ENCODE measurements around the gene TENT4A.

Gene TENT4A

DNA sequence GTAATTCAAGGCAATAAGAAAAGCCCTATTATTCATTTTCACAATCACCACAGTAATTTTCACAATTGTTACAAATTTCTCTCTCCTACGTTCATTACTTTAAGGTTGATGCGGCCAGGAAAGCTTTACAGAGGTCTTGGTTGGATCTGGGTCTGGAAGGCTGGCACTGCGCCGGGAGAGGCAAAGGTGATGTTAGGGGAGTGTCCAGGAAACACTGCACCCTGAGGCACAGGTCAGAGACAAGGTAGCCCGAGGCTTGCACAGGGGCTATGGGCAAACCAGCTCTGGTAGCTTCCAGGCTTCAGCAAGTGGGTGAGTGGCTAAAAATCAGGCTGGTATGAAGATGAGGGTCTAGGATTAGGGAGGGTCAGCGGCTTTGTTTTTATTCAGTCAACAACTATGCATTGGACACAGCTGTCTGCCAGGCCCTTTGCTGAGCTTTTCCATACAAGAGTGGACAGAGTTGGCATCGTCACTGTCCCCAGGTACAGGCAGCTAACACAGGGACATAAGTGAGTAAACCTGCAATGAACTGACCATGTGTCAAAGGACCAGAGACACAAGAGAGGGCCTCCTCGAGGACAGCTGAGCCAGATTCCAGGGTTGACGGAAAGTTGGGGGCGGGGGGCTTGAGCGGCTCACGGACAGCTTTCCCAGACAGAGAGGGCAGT, 12.4 kb upstream of the TENT4A start:
- no peak for DNase-seq

DNA sequence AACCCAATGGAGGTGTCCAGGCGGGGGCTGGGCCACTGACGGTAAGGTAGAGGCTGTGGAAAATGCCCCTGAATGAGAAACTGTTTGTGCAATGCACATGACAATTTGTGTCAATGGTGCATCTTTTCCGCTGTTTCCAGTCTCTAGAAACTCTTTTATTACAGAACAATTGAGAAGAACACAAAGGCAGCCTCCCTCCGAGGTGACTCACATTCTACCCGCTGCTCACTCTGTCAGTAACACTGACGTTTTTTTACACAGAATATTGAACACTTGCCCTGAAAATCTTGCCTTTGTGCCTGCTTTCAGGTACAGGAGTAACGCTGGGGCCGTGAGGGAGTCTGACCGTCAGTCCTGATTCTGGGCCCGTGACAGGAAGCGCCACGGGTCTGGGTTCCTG, 11.7 kb upstream of the TENT4A start:
- DNase-seq: no peak

DNA sequence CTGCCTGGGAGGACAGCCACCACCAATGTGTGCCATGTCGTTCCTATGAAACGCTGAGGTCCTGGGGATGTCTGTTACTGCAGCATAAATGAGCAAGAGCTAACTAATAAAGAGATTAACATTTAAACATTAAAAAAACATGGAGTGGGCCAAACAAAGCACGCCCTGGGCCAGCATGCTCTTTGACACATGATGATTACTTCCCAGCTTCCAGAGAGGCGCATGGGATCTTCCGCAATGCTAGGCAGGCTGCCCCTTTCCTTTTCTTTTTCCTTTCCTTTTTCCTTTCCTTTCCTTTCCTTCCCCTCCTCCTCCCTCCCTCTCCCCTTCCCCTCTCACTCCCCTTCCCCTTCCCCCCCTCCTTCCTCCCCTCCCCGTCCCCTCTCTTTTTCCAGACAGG, 10.6 kb upstream of the TENT4A start:
- DNase-seq: no peak

DNA sequence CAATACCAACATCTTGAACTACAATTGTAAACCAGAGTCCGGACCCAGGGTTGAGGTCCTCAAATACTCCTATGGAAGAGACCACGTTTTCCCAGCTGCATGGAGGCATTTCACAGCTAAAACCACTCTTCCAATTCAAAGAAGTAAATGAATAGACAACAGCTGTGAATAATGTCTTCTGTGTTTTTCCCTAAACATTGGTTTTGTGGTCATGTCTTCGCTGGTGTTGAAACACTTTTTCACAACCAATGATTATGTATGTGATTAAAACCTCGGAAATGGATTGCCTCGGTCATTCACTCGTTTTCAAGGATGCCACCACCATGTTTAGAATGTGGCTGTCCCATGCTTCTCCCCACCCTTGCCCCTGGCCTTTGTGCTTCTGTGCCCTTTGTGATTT, 9.4 kb upstream of the TENT4A start:
- no peak for DNase-seq

DNA sequence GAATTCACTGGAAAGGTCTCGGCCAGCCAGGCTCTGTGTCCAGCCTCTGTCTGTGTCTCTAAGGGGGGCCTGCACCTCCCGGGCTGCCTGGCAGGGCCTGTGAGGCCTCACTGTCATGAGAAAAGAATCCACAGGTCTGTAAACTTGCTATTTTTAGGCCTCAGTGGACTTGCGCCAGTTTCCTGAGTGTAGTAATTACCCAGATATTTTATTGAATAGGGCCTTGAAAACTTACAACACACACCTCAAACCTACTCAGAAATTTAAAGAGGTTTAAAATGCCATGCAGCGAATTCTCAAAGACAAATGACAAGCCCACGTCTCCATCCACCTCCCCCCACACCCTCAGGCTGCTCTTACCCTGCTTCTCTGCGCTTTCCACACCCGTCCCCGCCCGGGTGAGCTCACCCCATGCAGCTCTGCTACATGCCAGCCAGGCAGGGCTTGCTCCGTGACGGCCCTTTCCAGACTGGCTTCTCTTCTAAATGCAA, 8.8 kb upstream of the TENT4A start:
- no peak for DNase-seq

DNA sequence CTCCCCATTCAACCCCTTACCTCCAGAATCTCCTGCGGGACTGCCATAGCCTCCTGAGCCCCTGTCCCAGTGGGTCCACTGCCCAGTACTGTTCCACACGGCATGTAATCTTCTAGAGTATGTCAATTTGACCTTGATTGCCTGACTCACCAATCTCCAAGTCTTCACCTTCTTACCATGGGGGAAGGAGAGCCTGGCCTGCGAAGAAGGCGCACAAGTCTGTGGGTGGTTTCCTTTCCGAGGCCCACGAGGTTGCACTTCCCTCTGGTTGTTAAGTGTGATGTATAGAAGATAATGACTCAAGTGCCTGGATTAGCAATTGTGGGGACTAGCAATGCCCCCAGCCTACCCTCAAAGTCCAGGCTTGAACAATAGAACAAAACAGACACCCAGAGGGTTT, 8.1 kb upstream of the TENT4A start:
- no peak for DNase-seq

DNA sequence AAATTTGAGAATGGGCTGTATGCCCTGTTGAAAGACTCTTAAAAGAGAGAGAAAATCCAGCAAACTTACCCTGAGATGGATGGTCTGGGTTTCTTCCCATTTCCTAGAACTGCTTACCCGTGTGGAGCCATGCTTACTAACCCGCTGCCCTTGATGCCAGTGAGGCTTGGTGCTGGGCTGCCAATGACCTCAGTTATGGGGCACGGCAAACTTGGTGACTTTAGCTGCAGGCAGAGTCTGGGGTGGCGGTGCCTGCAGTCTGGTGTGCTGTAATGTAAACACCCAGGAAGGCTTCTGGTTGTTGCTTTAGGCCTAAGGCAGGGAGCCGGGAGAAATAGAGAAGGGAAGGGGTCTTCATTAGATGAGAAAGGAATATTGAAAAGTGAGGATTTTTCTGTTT, 7.3 kb upstream of the TENT4A start:
- no peak for DNase-seq

DNA sequence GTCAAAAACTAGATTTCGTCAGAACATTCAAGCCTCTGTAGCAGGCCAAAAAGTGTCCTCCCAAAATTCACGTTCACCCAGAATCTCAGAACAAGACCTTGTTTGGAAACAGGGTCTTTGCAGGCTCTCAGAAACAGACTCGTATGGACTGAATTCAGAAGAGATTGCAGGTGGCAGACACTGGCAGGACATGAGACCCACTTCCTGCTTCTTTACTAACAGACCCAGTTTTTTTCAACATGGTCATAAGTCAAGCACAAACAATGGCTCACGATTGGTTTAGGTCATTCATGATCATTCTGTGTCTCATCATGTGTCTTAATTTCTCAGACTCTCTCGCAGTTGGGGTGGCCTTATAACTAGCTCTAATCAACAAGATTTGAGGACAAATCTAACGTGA, 5.4 kb upstream of the TENT4A start:
- no peak for DNase-seq

DNA sequence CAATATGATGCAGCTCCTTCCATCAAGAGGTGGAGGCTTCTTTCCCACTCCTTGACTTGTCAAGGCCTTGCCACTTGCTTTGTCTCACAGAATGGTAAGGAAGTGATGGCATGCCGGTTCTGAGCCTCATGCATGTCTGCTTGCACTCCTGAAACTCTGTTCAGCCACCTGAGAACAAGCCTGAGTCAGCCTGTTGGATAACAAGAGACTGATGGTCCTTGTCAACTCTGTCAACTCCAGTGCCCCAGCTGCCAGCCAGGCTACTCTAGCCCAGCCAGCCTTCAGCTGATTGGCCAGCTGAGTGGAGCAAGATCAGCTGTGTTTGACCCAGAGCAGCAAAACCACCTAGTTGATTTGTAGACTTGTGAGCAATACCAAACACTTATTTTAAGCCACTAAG, 4.4 kb upstream of the TENT4A start:
- no peak for DNase-seq

DNA sequence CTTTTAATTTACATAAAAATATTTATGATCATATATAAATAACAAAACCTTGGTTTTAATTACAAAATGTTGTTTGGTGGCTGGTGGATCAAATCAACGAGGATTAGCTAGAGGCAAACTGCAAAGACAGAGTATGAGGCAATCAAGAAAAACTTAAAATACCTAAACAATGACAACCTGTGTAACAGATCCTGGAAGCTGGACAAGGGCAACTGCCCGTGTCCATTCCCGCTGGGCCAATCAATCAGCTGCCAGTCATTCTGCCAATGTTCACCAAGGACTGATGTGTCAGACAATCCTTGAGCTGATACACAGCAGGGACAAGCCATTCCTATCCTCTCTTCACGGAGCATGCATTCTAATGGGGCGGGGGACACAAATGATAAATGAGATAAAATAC, 3.2 kb upstream of the TENT4A start:
- DNase-seq: no peak

DNA sequence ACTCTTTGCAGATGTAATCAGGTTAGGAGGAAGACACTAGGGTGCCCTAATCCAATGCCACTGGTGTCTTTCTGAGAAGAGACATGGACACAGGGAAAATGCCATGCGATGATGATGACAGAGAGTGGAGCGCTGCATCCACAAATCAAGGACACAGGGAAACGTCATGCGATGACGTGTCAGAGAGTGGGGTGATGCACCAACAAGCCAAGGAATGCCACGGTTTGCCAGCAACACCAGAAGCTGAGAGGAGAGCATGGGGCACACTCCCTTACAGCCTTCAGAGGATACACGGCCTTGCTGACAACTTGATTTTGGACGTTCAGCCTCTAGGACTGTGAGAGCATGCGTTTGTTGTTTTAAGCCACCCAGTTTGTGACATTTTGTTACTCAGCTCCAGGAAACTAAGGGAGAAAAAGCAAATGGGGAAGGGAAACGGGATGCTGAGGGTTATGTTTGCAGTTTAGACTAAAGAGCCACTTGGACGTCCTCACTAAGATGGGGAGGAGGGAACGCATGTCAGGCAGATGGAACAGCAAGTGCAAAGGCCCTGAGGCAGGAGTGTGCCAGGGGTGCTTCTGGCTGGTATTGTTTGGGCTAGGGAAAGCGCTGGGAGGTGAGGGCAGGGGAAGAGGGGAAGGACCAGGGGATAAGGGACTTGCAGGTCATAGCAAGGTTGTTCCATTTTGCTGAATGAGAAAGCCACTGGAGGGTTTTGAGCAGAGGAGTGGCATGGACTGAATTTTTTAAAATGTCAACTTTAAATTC, 2.5 kb upstream of the TENT4A start:
- no peak for DNase-seq

DNA sequence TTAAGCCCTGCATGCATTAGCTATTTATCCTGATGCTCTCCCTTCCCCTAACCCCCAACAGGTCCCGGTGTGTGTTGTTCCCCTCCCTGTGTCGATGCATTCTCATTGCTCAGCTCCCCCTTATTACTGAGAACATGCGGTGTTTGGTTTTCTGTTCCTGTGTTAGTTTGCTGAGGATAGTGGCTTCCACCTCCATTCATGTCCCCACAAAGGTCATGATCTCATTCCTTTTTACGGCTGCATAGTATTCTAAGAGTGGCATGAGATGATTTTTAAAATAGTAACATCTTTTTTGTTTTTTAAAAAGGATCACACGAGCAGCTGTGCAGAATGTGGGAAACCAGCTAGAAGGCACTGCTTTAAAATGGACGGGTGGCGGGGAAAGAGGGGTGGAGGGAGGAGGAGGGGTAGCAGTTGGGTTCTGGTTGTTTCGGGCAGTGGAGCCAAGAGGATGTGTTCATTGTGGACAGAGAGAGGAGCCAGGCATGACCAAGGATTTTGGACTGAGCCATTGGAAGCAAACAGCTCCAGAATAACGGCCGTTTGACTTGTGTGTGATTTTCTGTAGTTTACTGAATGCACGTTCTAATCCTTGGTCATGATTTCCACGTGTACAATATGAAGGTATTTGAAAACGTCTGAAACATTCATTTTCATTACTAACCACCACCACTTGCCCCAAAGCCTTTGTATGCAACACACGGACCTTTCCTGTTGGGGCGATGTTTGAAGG, 1.7 kb upstream of the TENT4A start:
- DNase-seq: no peak

DNA sequence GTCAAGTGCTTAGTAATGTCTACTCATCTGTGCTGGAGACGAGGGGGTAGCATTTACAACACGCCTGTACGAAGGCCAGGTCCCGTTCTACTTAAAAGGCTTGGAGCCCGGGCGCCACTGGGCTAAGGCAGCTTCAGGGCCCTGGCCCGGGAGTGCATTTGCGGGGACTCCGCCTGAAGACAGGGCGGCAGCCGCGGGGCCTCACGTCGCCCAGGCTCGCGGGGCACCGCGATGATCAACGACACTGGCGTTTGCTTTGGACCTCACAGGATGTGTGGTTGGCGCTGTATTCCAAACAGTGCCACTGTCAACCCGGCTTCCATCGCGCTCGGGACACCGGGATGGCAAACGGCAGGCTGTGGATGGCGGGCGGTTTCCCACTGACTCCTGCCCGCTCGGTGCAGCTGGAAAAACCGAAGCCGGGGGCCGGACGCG, 1.1 kb upstream of the TENT4A start:
- peak; percentile 53 for DNase-seq

DNA sequence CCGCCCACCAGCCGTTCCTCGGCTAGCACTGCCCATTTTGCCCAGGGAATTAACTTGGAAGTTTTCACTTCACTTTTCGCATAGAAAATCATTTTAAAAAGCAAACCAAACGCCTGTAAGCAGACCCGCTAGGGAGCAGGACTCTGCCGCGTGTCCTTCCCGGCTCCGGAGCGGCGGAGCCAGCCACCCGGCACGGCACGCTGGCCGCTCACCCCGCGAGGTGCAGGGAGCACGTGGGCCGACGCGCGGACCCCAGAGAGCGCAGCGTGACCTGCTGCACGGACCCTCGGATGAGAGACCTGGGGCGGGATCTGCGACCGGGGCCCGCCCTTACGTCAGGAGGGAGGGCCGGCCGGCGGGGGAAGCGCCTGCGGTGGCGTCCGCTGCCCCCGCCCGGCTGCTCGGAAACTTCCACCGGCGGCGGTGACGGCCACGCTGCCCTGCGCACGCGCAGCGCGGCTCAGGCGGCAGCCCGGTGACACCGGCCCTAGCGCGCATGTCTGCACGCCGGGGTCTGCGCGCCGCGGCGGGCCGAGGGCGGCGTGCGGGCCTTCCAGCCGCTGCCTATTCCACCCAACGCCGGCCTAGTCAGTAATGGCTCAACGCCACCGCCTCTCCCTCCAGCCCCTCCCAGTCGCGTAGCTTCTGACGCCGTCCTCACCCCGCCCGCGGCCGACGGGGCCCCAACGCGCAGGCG, 507 bp upstream of the TENT4A start:
- peak; percentile 97 for DNase-seq

DNA sequence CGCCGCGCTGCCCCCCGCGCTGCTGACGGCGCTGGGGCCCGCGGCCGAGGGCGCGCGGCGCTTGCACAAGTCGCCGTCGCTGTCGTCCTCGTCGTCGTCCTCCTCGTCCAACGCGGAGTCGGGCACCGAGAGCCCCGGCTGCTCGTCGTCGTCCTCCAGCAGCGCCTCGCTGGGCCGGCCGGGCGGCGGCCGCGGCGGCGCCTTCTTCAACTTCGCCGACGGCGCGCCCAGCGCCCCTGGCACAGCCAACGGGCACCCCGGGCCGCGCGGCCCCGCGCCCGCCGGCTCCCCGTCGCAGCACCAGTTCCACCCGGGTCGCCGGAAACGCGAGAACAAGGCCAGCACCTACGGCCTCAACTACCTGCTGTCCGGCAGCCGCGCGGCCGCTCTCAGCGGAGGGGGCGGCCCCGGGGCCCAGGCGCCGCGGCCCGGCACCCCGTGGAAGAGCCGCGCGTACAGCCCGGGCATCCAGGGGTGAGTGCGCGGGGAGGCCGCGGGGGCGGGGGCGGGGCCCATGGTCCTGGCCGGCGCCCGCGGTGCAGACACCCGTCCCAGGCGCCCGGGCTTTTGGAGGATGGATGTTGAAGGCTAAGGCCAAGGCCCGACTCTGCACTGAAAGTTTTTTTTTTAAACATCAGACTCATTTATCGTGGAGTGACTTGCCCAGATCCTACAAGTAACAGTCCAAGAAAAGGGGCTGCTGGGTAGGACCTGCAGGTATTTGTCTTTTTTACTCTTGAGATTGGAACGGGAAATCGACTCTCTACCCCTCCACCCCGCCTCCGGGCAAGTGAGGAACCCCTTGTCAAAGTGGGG, 1.2 kb downstream of the TENT4A start:
- DNase-seq: peak; percentile 24

DNA sequence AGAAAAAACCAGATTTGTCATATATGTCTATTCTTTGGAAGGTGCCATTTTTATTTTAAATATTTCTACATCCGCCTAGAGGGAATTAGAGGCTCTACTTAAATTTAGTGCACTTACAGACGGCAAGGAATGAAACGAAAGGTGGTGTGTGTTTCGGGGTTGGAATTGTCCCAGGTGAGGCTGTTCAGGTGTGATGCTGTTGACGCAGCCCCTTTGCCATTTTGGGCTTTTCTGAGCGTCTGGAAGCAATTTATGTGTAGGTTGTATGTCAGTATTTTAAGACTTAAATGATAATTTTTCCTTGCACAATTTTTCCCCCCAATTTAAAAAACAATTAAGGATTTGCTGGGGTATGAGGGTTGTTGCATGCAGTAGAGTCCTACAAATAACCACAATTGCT, 2.0 kb downstream of the TENT4A start:
- no peak for DNase-seq

DNA sequence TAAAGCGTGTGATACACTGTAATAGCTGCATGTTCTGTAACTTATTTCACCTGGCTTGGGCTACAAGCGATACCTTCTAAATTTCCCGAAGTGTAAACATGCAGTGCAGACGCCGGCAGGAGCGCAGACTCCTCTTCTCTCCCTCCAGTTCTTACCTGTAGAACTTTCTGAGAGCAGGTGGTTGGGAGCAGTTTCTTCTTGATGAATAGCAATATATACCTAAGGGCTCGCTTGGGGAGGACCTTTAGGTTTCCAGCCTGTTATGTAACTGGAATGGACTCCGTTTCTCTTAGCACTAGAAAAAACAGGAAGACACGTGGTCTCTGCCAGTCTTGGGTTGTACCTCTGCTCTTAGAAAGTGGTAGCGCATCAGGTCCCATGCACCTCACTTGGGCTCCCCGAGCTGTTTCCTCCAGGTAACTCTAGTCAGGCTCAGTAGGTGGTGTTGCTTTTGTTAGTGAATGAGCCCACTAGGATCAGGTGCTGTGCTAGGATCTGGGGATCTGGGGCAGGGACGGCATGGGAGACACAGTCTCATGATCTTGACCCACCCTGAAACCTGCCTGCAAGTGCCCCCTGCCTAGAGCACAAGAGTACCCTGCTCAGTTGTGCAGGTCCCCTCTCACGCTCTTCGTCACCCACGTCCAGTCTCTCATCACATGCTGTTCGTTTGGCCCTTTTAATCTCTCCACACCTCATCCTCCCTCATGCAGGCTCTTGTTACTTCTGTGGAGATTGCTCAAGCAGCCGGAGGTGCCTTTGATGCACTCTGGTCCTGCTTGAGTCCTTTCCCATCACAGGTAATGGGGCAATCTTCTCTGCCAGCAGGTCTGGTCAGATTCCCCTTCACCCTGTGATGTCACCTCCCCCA, 2.8 kb downstream of the TENT4A start:
- peak; percentile 57 for DNase-seq

DNA sequence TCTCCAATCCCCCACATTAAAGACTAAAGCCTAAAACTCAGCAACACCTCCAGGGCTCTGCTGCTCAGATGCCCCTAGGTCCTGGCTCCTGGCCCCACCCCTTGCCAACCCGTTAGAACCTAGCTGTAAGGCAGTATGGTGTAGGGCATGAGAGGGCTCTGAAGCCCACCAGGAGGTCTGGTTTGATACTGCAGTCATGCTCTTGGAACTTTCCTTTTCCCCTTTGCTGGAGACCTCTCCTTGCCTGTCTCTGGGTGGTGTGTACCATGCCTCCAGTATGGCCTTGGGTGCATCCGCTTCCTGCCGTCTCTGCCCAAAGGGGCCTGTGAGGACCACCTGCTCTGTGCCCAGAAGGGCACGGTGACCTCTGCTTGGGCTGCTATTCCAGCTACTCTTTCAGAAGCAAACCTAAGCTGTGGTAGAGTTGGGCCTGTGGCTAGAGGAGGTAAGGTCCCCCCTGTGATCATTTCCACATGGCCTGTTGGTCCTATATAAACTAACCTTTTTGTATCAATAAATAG, 3.5 kb downstream of the TENT4A start:
- no peak for DNase-seq

DNA sequence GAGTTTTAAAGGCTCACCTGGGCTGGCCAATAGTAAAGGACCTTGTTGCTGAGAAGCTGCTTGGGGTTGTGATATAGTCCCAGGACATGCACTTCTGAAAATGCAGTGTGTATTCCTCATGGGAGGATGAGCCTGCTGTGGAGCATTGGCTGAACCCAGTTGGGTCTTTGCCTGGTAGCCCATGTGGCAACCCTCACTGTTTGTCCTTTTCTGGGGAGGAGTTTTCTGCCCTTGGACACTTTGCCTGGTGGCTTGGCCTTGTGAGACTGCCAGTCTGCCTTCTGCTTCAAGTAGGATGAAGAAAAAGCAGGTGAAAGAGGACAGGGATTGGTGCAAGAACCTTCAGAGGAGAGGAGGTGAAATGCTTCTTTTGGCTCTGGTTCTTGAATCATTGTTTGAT, 4.0 kb downstream of the TENT4A start:
- DNase-seq: no peak

DNA sequence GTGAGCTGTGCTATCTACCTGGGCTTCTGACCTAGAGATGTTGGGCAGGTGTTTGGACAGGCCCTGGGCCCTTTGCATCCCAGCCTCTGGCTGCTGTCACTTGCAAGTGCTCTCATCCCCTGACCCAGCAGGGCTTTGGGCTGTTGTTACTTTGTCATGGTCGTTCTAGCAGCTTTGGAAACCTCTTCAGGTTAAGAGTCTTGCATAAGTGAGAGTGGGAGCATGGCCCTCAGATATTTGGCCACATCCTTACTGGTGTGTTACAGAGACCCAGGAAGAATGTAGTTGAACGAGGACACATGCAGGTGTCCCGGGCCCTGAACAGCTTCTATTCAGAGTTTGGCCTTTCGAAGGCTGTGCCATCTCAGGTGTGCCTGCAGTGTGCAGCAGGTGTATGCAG, 4.5 kb downstream of the TENT4A start:
- no peak for DNase-seq

DNA sequence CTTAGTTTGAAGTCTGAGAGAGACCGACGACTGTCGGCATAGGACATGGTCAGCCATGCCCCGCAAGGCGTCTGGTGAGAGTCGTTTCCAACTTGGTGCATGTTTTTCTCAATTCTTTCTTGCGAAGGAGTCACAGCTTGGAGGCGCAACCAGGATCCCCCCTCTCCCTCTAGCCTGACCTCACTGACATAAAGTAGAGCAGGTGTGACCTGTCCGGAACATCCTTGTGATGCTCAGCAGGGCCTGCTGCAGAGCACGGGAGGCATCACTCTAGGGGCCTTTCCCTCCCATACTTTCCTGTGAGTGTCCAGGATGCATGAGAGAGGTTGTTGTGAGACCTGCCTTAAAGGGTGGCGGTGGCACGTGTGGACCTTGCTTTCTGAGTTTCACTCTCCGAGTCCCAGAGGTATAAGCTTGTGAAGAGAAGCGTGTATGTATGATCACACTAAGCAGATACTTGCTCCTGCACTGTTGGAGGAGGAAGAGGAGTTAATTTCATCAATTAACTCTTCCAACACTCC, 5.0 kb downstream of the TENT4A start:
- DNase-seq: no peak

Data from CD4-positive, alpha-beta T cell treated with Interleukin-21 for 1 hour (primary cell).